ENCODE measurements around the gene AMACR.

The AMACR gene

GRCh38 chr5:34030048-34030447 lies 22.2 kb upstream of the AMACR start:
- no peaks in the 10 kb centered on the region for H3K9me3 ChIP-seq (ENCODE audit: control extremely low read depth in 1 of 5, control insufficient read depth in 4 of 5, insufficient read depth in 2 of 5, low read depth in 1 of 5, low read length in 4 of 5)
- H3K4me3 ChIP-seq (ENCODE audit: control insufficient read depth in 1 of 7, extremely low read depth in 1 of 7, insufficient read depth in 4 of 7, low read depth in 2 of 7, low read length in 6 of 7): no peak overlapping the region
- peaks cover 10 to 55% (median 14%) of the 10 kb centered on the region in 4 experiments for H3K36me3 ChIP-seq (ENCODE audit: control insufficient read depth in 4 of 4, insufficient read depth in 4 of 4, low read length in 3 of 4)
- ChIA-PET POLR2A (no interaction called here), CTCF (interaction anchor here (1.0 to 1.4 kb wide), 2 partner anchors 10 to 15 kb away, joined by 3 to 4 read pairs; no protein-coding TSS in a partner anchor)
- WGBS (ENCODE audit: insufficient coverage): no CpG with 5 or more reads among the region's 1 CpG
- no peak for DNase-seq
- no peak overlapping the region for H3K27ac ChIP-seq (ENCODE audit: insufficient read depth in 1 of 2, low read depth in 1 of 2, low read length in 2 of 2, poor library complexity in 1 of 2, severe bottlenecking in 2 of 2)
- H3K4me1 ChIP-seq (ENCODE audit: control extremely low read depth in 1 of 4, control insufficient read depth in 4 of 4, insufficient read depth in 4 of 4, low read length in 3 of 4): no peaks in the 10 kb centered on the region
- no peaks in the 10 kb centered on the region for H3K27me3 ChIP-seq (replicated peaks in 2 of 5; ENCODE audit: control insufficient read depth in 4 of 5, insufficient read depth in 5 of 5, low read length in 4 of 5)

GRCh38 chr5:34028349-34028748 lies 20.5 kb upstream of the AMACR start:
- no peaks in the 10 kb centered on the region for H3K27me3 ChIP-seq (replicated peaks in 2 of 5; ENCODE audit: control insufficient read depth in 4 of 5, insufficient read depth in 5 of 5, low read length in 4 of 5)
- DNase-seq: no peak
- H3K4me3 ChIP-seq (ENCODE audit: control insufficient read depth in 1 of 7, extremely low read depth in 1 of 7, insufficient read depth in 4 of 7, low read depth in 2 of 7, low read length in 6 of 7): no peak overlapping the region
- H3K36me3 ChIP-seq (ENCODE audit: control insufficient read depth in 4 of 4, insufficient read depth in 4 of 4, low read length in 3 of 4): peaks cover 10 to 55% (median 13%) of the 10 kb centered on the region in 4 experiments
- CTCF ChIA-PET: interaction anchor here (0.7 kb wide), 1 partner anchor 35 kb away, joined by 4 read pairs; no protein-coding TSS in a partner anchor
- 100% methylated on average over 1 of the region's 3 CpGs for WGBS (ENCODE audit: insufficient coverage)
- H3K9me3 ChIP-seq (ENCODE audit: control extremely low read depth in 1 of 5, control insufficient read depth in 4 of 5, insufficient read depth in 2 of 5, low read depth in 1 of 5, low read length in 4 of 5): no peaks in the 10 kb centered on the region
- H3K4me1 ChIP-seq (ENCODE audit: control extremely low read depth in 1 of 4, control insufficient read depth in 4 of 4, insufficient read depth in 4 of 4, low read length in 3 of 4): no peaks in the 10 kb centered on the region
- H3K27ac ChIP-seq (ENCODE audit: insufficient read depth in 1 of 2, low read depth in 1 of 2, low read length in 2 of 2, poor library complexity in 1 of 2, severe bottlenecking in 2 of 2): no peak overlapping the region
- POLR2A ChIA-PET: no interaction called here

GRCh38 chr5:34026089-34026761 lies 18.4 kb upstream of the AMACR start:
- CTCF ChIA-PET: no interaction called here
- 95% methylated on average over 7 of the region's 9 CpGs for WGBS (ENCODE audit: insufficient coverage)

GRCh38 chr5:34022121-34022705 lies 14.4 kb upstream of the AMACR start:
- peak in 2 of 3 donors; percentile 3 to 15 for DNase-seq
- Histone ChIP-seq H3K4me1 (ENCODE audit: control extremely low read depth in 1 of 4, control insufficient read depth in 4 of 4, insufficient read depth in 4 of 4, low read length in 3 of 4) (peaks cover 3 to 19% (median 6%) of the 10 kb centered on the region in 4 experiments), H3K27me3 (replicated peaks in 2 of 5; ENCODE audit: control insufficient read depth in 4 of 5, insufficient read depth in 5 of 5, low read length in 4 of 5) (no peaks in the 10 kb centered on the region), H3K36me3 (ENCODE audit: control insufficient read depth in 4 of 4, insufficient read depth in 4 of 4, low read length in 3 of 4) (peaks cover 24 to 56% (median 27%) of the 10 kb centered on the region in 4 experiments), H3K9me3 (ENCODE audit: control extremely low read depth in 1 of 5, control insufficient read depth in 4 of 5, insufficient read depth in 2 of 5, low read depth in 1 of 5, low read length in 4 of 5) (no peaks in the 10 kb centered on the region), H3K27ac (ENCODE audit: insufficient read depth in 1 of 2, low read depth in 1 of 2, low read length in 2 of 2, poor library complexity in 1 of 2, severe bottlenecking in 2 of 2) (peak overlapping the region in 1 of 2 experiments; percentile 7), H3K4me3 (ENCODE audit: control insufficient read depth in 1 of 7, extremely low read depth in 1 of 7, insufficient read depth in 4 of 7, low read depth in 2 of 7, low read length in 6 of 7) (no peak overlapping the region)
- POLR2A ChIA-PET: no interaction called here
- WGBS (ENCODE audit: insufficient coverage): 0% methylated on average over 1 of the region's 2 CpGs
- CTCF ChIA-PET: interaction anchor here (2.0 to 2.4 kb wide), 2 partner anchors 10 to 26 kb away, joined by 5 to 9 read pairs; no protein-coding TSS in a partner anchor

More at GRCh38 chr5:34026089-34026761, 18.4 kb upstream of the AMACR start:
- H3K27me3 ChIP-seq (replicated peaks in 2 of 5; ENCODE audit: control insufficient read depth in 4 of 5, insufficient read depth in 5 of 5, low read length in 4 of 5): no peaks in the 10 kb centered on the region
- H3K4me1 ChIP-seq (ENCODE audit: control extremely low read depth in 1 of 4, control insufficient read depth in 4 of 4, insufficient read depth in 4 of 4, low read length in 3 of 4): peaks cover 3 to 17% (median 6%) of the 10 kb centered on the region in 4 experiments
- DNase-seq: no peak
- H3K27ac ChIP-seq (ENCODE audit: insufficient read depth in 1 of 2, low read depth in 1 of 2, low read length in 2 of 2, poor library complexity in 1 of 2, severe bottlenecking in 2 of 2): no peak overlapping the region
- peaks cover 10 to 46% (median 15%) of the 10 kb centered on the region in 4 experiments for H3K36me3 ChIP-seq (ENCODE audit: control insufficient read depth in 4 of 4, insufficient read depth in 4 of 4, low read length in 3 of 4)
- POLR2A ChIA-PET: no interaction called here
- no peaks in the 10 kb centered on the region for H3K9me3 ChIP-seq (ENCODE audit: control extremely low read depth in 1 of 5, control insufficient read depth in 4 of 5, insufficient read depth in 2 of 5, low read depth in 1 of 5, low read length in 4 of 5)
- no peak overlapping the region for H3K4me3 ChIP-seq (ENCODE audit: control insufficient read depth in 1 of 7, extremely low read depth in 1 of 7, insufficient read depth in 4 of 7, low read depth in 2 of 7, low read length in 6 of 7)

GRCh38 chr5:34021334-34021733 lies 13.5 kb upstream of the AMACR start:
- WGBS (ENCODE audit: insufficient coverage): 86% methylated on average over 1 of the region's 2 CpGs
- no peak overlapping the region for H3K4me3 ChIP-seq (ENCODE audit: control insufficient read depth in 1 of 7, extremely low read depth in 1 of 7, insufficient read depth in 4 of 7, low read depth in 2 of 7, low read length in 6 of 7)
- no peaks in the 10 kb centered on the region for H3K27me3 ChIP-seq (replicated peaks in 2 of 5; ENCODE audit: control insufficient read depth in 4 of 5, insufficient read depth in 5 of 5, low read length in 4 of 5)
- peaks cover 3 to 19% (median 6%) of the 10 kb centered on the region in 4 experiments for H3K4me1 ChIP-seq (ENCODE audit: control extremely low read depth in 1 of 4, control insufficient read depth in 4 of 4, insufficient read depth in 4 of 4, low read length in 3 of 4)
- no peaks in the 10 kb centered on the region for H3K9me3 ChIP-seq (ENCODE audit: control extremely low read depth in 1 of 5, control insufficient read depth in 4 of 5, insufficient read depth in 2 of 5, low read depth in 1 of 5, low read length in 4 of 5)
- peaks cover 24 to 53% (median 26%) of the 10 kb centered on the region in 4 experiments for H3K36me3 ChIP-seq (ENCODE audit: control insufficient read depth in 4 of 4, insufficient read depth in 4 of 4, low read length in 3 of 4)
- H3K27ac ChIP-seq (ENCODE audit: insufficient read depth in 1 of 2, low read depth in 1 of 2, low read length in 2 of 2, poor library complexity in 1 of 2, severe bottlenecking in 2 of 2): no peak overlapping the region
- CTCF ChIA-PET: interaction anchor here (2.0 to 2.4 kb wide), 2 partner anchors 9 to 25 kb away, joined by 5 to 9 read pairs; no protein-coding TSS in a partner anchor
- POLR2A ChIA-PET: no interaction called here
- no peak for DNase-seq

- peaks cover 3 to 19% (median 6%) of the 10 kb centered on the region in 4 experiments for H3K4me1 ChIP-seq (ENCODE audit: control extremely low read depth in 1 of 4, control insufficient read depth in 4 of 4, insufficient read depth in 4 of 4, low read length in 3 of 4)
- DNase-seq: no peak
- H3K27ac ChIP-seq (ENCODE audit: insufficient read depth in 1 of 2, low read depth in 1 of 2, low read length in 2 of 2, poor library complexity in 1 of 2, severe bottlenecking in 2 of 2): no peak overlapping the region
- H3K9me3 ChIP-seq (ENCODE audit: control extremely low read depth in 1 of 5, control insufficient read depth in 4 of 5, insufficient read depth in 2 of 5, low read depth in 1 of 5, low read length in 4 of 5): no peaks in the 10 kb centered on the region
- no peak overlapping the region for H3K4me3 ChIP-seq (ENCODE audit: control insufficient read depth in 1 of 7, extremely low read depth in 1 of 7, insufficient read depth in 4 of 7, low read depth in 2 of 7, low read length in 6 of 7)
- WGBS (ENCODE audit: insufficient coverage): 100% methylated on average over 1 of the region's 1 CpG
- peaks cover 20 to 54% (median 26%) of the 10 kb centered on the region in 4 experiments for H3K36me3 ChIP-seq (ENCODE audit: control insufficient read depth in 4 of 4, insufficient read depth in 4 of 4, low read length in 3 of 4)
- no peaks in the 10 kb centered on the region for H3K27me3 ChIP-seq (replicated peaks in 2 of 5; ENCODE audit: control insufficient read depth in 4 of 5, insufficient read depth in 5 of 5, low read length in 4 of 5)
- ChIA-PET POLR2A (no interaction called here), CTCF (interaction anchor here (0.8 to 1.3 kb wide), 3 partner anchors 9 to 23 kb away, joined by 3 to 8 read pairs (median 4); no protein-coding TSS in a partner anchor)
These were observed 12.9 kb upstream of the AMACR start for GRCh38 chr5:34020726-34021125.

- Histone ChIP-seq H3K27me3 (replicated peaks in 2 of 5; ENCODE audit: control insufficient read depth in 4 of 5, insufficient read depth in 5 of 5, low read length in 4 of 5) (no peaks in the 10 kb centered on the region), H3K4me3 (ENCODE audit: control insufficient read depth in 1 of 7, extremely low read depth in 1 of 7, insufficient read depth in 4 of 7, low read depth in 2 of 7, low read length in 6 of 7) (no peak overlapping the region), H3K4me1 (ENCODE audit: control extremely low read depth in 1 of 4, control insufficient read depth in 4 of 4, insufficient read depth in 4 of 4, low read length in 3 of 4) (peaks cover 1 to 12% (median 4%) of the 10 kb centered on the region in 4 experiments), H3K27ac (ENCODE audit: insufficient read depth in 1 of 2, low read depth in 1 of 2, low read length in 2 of 2, poor library complexity in 1 of 2, severe bottlenecking in 2 of 2) (no peak overlapping the region), H3K9me3 (ENCODE audit: control extremely low read depth in 1 of 5, control insufficient read depth in 4 of 5, insufficient read depth in 2 of 5, low read depth in 1 of 5, low read length in 4 of 5) (no peaks in the 10 kb centered on the region), H3K36me3 (ENCODE audit: control insufficient read depth in 4 of 4, insufficient read depth in 4 of 4, low read length in 3 of 4) (peaks cover 15 to 34% (median 16%) of the 10 kb centered on the region in 4 experiments)
- POLR2A ChIA-PET: no interaction called here
- CTCF ChIA-PET: interaction anchor here (0.9 kb wide), 1 partner anchor 19 kb away, joined by 3 read pairs; no protein-coding TSS in a partner anchor
- DNase-seq: no peak
- 100% methylated on average over 2 of the region's 2 CpGs for WGBS (ENCODE audit: insufficient coverage)
These were observed 9.4 kb upstream of the AMACR start for GRCh38 chr5:34017254-34017653.
